Epidermal melanocyte (primary cell): ENCODE data around the gene ESRP2.

ENCODE experiments used
- DNase-seq: peaks from one replicate; pipeline ENCODE4 v3.0.0; 2011; ENCODE audit warnings: low spot score; ENCODE audit not compliant: insufficient read length

The ESRP2 gene

DNA sequence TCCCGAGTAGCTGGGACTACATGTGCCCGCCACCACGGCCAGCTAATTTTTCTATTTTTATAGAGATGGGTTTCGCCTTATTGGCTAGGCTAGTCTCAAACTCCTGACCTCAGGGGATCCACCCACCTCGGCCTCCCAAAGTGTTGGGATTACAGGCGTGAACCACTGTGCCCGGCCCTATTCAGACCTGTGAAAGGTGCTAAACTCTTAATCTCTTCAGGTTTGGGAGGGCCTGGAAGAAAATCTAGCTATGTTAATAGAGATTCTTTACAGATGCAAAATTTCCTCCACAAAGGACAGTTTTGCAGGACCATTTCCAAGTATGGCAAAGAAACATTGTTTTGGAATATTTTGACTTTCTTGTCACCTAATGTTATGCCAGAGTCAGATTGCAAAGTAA lies 6.2 kb upstream of the ESRP2 start:
- no peak for DNase-seq

GRCh38 chr16:68238029-68238345 lies 2.1 kb upstream of the ESRP2 start:
- DNase-seq = no peak

DNA sequence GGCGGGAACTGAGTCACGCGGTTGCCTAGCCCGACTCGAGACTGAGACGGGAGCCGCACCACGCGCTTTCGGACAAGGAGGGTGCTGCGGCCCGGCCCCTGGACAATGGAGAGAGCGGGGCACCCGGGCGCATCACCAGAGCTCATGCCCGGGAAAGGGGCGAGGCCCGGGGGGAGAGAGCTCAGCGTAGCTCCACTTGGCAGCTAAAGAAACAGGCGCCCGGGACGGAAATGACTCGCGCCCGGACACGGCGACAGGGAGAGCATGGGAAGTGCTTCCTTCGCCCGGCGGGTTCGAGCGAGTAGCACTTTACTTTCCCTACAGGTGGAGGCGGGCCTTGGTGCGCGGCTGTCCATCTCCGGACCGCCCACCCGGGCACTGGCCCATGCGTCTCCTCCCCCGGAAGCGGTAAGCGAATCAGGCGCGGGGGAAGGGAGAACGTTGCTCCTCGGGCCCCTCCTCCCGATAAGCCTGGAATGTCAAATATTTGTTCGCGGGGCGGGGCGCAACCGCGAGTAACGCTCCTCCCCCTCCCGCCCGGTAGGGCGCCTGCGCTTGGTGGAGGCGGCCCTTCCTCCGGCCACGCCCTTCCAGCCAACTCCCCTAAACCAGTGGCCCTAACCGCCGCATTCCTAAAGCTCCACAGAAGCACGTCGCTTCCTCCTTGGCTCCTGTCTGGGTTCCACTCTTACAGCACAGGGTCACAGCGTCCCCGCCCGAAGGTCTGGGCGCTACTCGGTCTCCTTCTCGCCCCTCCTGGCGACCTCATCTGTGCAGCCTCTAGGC lies 1.5 kb upstream of the ESRP2 start:
- DNase-seq = peak; percentile 90

- DNase-seq = no peak
Observed at GRCh38 chr16:68236826-68237242, 907 bp upstream of the ESRP2 start.

DNA sequence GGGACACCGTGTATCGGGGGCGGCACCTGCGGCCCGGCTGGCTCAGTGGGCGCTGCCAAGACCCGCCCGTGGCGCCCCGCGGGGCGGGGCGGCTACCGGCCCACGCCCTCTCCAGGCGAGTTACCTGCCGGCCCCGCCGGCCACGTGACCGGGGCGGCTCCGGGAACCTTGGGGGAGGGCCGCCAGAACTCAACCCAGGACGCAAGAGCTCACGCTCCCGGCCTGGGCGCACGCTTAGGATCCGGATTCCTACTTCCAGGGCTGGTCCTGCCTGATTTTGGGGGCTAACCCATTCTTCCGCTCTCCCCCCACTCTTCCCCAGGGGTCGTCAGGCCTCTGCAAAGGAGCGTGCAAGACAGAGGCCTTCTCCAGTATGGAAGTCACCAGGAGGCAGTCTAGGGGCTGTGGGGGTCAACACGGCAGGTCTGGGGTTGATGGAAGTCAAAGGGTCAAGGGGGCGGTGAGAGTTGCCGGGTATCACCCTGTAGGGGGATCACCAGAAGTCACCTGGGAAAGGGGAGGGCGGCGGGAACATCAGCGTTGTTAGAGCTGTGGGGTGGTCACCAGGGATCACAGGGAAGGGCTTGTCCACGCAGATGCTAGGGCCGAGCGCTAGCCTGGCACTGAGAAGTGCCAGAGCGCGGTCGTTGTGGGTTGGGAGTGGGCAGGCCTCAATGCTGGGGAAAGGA lies 354 bp upstream of the ESRP2 start:
- no peak for DNase-seq

DNA sequence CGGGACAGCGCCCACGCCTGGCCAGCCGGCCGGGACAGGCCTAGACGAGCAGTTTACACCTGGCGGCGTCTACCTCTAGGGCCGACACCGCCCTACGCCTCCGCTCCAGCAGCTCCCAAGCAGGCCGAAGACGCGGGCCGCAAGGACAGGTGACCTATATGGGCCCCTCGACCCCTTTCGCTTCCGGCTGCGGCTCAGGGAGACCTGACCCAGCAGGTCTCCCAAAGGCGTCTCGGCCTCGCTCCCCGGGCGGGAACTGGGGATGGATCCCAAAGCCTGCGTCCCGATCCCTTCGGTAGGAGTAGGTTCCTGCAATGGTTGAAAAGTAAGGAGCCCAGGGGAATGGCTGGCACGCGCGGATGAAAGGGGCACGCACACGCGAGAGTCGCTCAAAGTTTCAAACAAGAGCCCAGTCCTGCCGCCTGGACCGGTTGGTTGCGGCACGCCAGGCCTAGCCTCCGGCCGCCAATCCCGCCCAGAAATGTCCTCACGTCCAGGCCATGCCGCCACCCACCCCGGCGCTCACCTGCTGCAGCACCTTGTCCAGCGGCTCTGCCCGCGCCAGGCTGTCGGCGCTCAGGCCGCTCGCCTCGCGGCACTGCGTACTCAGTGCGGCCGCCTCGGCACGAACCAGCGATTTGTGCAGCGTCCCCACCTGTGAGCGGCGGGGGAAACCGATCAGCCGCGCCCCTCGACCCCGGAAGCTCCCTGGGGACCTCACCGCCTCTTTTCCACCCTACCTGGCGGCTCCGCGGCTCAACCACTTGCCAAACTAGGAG lies 630 bp downstream of the ESRP2 start:
- no peak for DNase-seq

DNA sequence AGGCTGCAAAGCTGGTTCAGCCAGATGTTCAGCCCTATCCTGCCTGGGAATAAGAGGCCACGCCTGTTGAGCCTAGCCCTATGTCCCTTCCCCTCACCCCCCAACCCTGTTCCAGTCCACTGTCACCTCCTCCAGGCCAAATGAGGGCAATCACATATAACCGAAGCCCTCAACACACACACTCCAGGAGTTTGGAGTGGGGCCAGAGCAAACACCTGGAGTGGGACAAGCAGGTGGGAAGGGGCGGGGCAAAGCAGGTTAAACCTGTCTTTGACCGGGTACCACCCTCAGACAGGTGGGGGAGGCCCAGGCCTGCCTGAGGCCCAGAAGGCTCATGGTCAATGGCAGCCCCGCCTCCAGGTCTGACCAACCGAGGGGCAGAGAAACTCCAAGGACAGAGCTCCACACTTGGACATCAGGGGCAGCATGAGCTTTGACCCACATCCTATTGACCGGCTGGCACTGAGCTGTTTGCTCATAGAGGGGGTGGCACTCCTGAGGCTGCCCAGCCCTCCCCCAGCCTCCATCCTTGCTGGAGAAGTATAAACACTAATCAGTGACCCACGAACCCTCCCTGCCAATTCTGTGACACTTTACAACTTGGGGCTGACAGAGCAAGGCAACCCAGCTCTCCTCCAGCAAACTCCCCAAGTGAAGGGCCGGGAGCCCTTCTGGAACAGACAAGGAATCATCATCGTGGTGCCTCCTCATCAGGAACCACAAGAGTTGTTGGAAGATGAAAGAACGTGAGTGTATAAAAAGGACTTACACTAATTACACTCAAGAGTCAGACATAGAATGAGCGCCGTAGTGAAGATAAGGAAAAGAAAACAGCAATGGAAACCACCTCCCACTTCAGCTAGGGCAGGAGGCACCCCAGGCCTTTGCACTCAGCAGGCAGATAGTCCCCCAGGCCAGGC lies 1.5 kb downstream of the ESRP2 start:
- DNase-seq = no peak

GRCh38 chr16:68233835-68234187 lies 2.1 kb downstream of the ESRP2 start:
- no peak for DNase-seq

DNA sequence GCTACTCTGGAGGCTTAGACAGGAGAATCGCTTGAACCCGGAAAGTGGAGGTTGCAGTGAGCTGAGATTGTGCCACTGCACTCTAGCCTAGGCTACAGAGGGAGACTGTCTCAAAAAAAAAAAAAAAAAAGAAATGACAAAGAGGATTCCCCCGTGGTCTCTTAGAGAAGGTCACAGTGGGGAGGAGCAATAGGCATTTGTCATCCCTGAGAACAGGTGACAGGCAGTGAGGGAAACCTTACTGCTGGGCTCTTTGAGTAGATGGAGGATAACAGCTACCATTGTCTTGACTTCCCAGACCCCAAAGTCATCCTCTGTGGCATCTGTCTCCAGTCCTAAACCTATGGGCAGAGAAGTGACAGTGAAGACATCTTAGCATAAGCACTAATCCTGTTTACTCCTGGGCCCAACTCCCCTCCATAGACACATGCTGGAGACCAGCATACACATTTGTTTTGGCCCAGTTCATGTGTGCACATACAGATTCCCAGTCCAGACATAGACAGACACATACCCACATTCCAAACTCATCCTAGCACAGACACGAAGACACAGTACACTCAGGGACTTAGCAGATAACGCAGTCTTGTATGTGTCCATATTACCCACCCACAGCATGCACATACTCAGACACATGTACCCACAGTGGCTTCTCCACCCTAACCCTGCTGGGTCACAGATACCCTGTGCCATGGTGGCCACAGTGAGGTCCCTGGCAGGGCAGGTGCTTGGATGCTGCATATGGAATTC lies 2.7 kb downstream of the ESRP2 start:
- no peak for DNase-seq

DNA sequence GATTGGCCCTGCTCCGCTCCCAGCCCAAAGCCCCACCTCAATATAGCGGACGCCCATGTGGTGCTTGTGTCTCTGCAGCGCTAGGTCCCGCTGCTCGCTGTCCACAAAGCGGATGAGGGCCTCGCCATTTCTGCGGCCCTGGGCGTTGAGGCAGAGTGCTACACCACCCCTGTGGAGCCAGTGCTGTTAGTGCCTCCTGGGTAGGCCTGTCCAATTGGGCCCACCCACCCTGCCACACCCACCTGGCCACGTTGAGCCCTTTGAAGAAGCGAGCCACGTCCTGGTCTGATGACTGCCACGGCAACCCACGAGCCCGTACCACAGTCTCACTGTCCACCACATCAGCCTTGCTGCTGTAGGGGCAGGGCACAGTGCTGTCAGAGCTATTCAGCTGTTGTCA lies 3.6 kb downstream of the ESRP2 start:
- no peak for DNase-seq

DNA sequence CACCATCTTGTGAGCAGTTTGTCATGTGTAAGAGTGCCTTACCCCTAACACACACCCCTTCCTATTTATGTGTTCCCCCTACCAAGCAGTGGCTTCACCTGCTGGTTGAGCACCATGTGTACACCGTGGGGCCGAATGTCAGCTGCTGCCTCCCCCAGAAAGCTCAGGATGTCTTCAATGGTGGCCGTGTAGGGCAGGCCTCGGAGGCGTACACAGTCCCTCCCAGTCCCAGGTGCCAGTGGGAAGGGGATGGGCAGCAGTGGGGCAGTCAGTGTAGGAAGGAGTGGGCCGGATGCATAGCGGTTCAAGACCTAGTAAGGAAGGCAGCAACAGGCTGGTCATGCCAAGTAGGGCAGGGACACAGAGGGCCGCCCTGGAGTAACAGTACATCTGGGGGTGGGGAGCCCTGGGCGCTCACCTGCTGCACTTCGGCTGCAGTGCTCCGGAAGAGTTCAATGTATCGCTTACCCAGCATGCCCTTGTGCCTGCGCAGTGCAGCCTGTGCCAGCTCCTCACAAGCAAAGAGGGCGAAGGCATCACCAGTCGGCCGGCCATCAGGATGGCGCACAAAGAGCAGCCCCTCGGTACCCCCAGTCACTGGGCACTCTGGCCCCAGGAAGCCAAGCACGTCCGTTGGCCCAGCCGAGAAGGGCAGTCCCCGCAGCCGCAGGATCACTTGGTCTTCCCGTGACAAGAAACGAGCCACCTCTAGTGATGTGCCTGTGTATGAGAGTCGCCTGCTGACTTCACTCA lies 4.4 kb downstream of the ESRP2 start:
- no peak for DNase-seq

DNA sequence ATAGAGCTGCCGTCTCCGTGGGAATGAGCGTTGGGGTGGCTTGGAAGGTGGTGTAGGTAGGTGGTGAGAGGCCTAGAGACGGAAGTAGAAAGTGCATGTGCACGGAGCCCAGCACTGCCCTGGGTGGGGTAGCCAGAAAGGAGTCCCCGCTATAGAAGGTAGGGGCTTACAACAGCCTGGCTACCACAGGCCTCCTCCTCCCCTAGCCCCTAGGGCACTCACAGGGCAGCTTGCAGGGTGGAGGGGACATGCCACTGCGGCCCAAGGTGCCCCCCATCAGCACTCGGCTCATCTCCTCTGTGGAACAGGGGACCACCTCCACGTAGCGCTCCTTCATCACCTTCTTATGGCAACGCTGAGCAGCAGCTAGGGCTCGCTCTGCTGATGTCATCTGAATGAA lies 5.0 kb downstream of the ESRP2 start:
- DNase-seq = no peak

- no peak for DNase-seq
Observed at GRCh38 chr16:68230176-68230571, 5.8 kb downstream of the ESRP2 start.

DNA sequence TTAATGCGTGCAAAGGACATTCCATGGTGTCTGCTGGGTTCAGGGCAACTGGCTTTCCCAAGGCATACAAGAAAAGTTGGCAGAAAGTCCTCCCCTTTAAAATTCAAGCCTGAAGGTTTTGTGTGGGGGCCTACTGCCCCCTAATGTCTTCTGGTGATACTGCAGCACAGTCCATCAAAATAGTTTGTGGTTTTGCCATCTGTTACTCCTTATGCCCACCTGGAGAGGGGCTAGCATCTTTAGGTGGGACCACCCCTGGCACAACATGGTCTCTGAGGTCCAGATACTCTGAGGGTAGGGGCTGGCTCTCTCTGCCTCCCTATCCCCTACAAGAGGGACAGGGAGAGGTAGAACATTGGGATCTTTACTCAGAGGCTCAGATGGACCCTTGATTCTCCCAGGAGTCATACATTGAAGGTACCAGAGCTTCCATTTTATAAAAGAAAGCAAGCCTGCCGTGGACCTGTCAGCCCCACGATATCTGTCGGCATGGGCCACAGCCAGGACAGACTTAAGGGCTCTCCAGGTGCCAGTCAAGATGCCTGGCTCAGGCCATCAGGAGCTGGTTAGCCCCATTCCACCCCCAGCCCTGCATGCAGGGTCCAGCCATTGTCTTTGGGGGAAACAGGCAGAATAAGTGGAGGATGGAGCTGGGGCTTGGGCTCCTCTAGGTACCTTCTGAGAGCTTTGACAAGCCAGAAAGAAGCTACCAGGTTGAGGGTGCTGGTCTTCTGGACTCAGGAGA lies 6.3 kb downstream of the ESRP2 start:
- peak; percentile 83 for DNase-seq

GRCh38 chr16:68228652-68229051 lies 7.3 kb downstream of the ESRP2 start:
- no peak for DNase-seq

GRCh38 chr16:68227850-68228553 lies 7.9 kb downstream of the ESRP2 start:
- DNase-seq = no peak

DNA sequence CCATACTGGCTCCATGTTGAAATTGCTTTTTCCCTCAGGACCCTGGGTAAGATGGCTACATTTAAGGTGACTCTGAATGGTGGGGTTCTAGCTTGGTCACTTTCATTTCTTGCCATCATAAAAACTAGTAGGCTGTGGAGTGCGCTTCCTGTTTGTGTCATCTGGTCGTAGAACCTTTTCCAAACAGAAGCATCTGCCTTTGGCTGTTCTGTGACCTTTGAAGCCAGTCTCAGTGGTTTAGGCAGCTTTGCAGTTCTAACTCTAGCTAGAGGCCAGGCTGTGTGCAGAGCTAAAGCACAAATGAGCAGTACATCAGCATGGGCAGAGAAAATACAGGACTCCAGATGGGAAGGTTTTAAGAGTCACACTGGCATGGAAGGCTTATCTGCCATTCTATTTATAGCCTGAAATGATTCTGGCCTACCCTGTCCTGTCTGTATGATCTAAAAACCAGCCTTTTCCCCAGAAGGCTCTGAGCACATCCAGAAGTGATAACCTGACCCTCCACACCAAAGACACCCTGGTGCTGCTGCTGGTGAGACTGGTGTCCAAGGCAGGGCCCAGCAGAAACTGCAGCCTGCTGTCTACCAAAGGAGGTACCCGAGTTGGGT lies 8.6 kb downstream of the ESRP2 start:
- DNase-seq = no peak

DNA sequence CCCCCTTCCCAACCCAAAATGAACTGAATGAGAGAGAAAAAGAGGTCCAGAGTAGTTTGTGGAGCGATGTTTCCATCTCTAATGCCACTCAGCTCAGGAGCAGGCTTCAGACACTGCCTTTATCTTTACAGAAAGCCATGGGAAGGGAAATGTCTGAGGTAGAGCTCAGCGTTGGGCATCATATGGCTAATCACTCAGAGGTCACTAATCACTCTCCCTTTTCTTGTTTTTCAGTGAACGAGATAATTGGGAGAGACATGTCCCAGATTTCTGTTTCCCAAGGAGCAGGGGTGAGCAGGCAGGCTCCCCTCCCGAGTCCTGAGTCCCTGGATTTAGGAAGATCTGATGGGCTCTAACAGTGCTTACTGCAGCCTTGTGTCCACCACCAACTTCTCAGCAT lies 9.8 kb downstream of the ESRP2 start:
- no peak for DNase-seq
